ENCODE results near the gene ARMC7. TPM values are rescaled to one million over a fixed set of nuclear protein-coding genes. Genes with fewer than 3 reads are reported as not detected.

The ARMC7 gene
- total RNA-seq, 1 donor from 2014 or later, result 6.2 TPM

DNA sequence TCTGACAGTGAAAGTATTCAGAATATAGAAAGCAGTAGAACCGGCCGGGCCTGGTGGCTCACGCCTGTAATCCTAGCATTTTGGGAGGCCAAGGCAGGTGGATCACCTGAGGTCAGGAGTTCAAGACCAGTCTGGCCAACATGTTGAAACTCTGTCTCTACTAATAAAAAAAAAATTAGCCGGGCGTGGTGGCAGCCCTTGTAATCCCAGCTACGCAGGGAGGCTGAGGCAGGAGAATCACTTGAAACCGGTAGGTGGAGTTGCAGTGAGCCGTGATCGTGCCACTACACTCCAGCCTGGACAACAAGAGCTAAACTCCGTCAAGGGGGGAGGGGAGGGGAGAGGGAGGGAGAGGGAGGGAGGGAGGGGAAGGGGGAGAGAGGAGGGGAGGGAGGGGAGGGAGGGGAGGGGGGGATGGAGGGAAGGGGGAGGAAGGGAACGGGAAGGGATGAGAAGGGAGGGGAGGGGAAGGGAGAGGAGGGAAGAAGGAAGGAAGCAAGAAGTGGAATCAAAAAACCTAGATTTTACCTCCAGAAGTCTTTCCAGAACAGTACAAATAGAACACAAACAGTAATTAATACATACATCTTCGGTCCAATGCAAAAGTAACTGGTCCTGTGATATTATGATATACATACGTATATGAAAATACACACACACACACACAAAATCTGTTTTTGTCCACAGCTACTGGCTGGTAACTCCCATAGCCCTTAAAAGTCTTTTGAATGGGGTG, 32.6 kb downstream of the ARMC7 start:
- TF ChIP-seq, protein P1, sequence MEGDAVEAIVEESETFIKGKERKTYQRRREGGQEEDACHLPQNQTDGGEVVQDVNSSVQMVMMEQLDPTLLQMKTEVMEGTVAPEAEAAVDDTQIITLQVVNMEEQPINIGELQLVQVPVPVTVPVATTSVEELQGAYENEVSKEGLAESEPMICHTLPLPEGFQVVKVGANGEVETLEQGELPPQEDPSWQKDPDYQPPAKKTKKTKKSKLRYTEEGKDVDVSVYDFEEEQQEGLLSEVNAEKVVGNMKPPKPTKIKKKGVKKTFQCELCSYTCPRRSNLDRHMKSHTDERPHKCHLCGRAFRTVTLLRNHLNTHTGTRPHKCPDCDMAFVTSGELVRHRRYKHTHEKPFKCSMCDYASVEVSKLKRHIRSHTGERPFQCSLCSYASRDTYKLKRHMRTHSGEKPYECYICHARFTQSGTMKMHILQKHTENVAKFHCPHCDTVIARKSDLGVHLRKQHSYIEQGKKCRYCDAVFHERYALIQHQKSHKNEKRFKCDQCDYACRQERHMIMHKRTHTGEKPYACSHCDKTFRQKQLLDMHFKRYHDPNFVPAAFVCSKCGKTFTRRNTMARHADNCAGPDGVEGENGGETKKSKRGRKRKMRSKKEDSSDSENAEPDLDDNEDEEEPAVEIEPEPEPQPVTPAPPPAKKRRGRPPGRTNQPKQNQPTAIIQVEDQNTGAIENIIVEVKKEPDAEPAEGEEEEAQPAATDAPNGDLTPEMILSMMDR (IDR thresholded peaks at IDR 0.05; ENCODE audit: borderline replicate concordance), result no peak
- H3K4me3 ChIP-seq, result no peak overlapping the region

DNA sequence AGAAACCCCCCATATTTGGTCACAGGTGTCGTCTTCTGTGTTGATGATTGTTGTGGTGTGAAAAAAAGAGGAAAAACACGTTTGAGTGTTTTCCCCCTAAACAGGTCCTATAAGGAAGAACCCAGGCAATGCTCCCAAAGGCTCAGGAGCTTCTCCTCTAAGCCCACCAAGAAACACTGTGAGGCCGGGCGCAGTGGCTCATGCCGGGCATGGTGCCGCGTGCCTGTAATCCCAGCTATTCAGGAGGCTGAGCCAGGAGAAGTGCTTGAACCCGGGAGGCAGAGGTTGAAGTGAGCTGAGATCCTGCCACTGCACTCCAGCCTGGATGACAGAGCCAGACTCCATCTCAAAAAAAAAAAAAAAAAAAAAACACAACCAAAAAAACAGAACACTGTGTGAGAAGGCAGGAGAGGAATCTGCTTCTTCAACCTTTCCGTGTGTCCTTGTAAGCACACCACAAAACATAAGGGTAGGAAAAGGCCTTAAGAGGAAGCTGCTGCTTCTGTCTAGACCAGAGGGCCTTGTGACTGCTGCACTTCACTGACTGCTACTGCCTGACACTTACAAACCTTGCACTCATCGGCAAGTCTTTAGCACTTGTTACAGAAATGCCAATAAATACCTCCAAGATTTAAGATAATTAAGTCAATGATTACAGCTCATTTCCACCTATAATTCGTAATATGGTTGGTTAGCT, 35.2 kb downstream of the ARMC7 start:
- Histone ChIP-seq H3K9me3 (replicated peaks) (no peaks in the 10 kb centered on the region), H3K4me1 (no peaks in the 10 kb centered on the region), H3K27me3 (ENCODE audit: low read depth) (no peaks in the 10 kb centered on the region), H3K36me3 (peaks cover 19% of the 10 kb centered on the region), H3K27ac (replicated peaks) (no peak overlapping the region), H3K4me3 (no peak overlapping the region)
- no peak for DNase-seq
- TF ChIP-seq, protein P1 (IDR thresholded peaks at IDR 0.05; ENCODE audit: borderline replicate concordance), result no peak
- intact Hi-C loops (cut with micrococcal nuclease), result no loop called here

More for the DNA sequence above, 32.6 kb downstream of the ARMC7 start:
- no peak overlapping the region for H3K27ac ChIP-seq (replicated peaks)
- peaks cover 18% of the 10 kb centered on the region for H3K36me3 ChIP-seq
- H3K4me1 ChIP-seq, result no peaks in the 10 kb centered on the region
- intact Hi-C loops (cut with micrococcal nuclease), result no loop called here
- no peaks in the 10 kb centered on the region for H3K27me3 ChIP-seq (ENCODE audit: low read depth)
- DNase-seq, result no peak
- no peaks in the 10 kb centered on the region for H3K9me3 ChIP-seq (replicated peaks)

DNA sequence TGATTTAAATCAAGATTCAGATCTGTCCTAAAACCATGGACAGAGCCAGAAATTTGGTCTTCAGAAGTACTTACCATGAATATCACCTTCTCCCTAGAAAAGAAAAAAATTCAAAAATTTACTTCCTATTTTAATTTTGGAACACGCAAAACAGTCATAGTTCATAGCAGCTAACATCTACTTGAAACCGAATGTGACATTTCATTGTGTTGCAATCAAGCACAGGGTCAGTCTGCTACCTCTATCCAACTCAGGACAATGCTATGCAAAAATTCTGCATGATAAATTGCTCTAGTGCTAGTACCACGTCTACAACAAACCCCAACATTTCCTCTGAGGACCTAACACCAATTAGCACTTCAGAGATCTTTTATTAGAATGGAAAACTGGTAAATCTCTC, 36.8 kb downstream of the ARMC7 start:
- Histone ChIP-seq H3K36me3 (peaks cover 19% of the 10 kb centered on the region), H3K27me3 (ENCODE audit: low read depth) (no peaks in the 10 kb centered on the region), H3K4me3 (no peak overlapping the region), H3K9me3 (replicated peaks) (no peaks in the 10 kb centered on the region), H3K27ac (replicated peaks) (no peak overlapping the region), H3K4me1 (no peaks in the 10 kb centered on the region)
- intact Hi-C loops (cut with micrococcal nuclease), result no loop called here
- DNase-seq, result no peak
- TF ChIP-seq, protein P1 (IDR thresholded peaks at IDR 0.05; ENCODE audit: borderline replicate concordance), result no peak

DNA sequence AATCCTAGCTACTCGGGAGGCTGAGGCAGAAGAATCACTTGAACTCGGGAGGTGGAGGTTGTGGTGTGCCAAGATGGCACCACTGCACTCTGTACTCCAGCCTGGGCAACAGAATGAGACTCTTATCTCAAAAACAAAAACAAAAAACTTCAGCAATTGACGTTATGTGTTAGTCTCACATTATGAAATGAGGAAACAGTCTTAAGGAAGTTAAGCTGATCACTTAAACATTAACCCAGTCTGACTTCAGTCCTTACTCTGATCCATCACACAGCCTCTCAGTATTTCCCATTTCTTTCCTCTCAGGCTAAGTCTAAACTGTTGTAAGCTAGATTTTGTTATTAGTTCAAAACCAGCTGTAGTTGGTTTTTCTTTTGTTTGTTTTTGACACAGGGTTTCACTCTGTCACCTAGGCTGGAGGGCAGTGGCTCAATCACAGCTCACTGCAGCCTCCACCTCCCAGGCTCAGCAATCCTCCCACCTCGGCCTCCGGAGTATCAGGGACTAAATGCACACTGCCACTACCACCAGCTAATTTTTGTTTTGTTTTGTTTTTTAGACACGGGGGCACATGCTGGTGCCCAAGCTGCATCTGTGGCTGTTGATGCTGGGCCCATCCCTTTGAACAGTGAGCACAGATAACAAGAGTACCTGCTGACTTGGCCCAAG, 38.2 kb downstream of the ARMC7 start:
- Histone ChIP-seq H3K36me3 (peaks cover 19% of the 10 kb centered on the region), H3K4me1 (peaks cover 5% of the 10 kb centered on the region), H3K9me3 (replicated peaks) (no peaks in the 10 kb centered on the region), H3K27me3 (ENCODE audit: low read depth) (no peaks in the 10 kb centered on the region), H3K27ac (replicated peaks) (no peak overlapping the region), H3K4me3 (no peak overlapping the region)
- intact Hi-C loops (cut with micrococcal nuclease), result no loop called here
- TF ChIP-seq, protein P1 (IDR thresholded peaks at IDR 0.05; ENCODE audit: borderline replicate concordance), result no peak
- no peak for DNase-seq

DNA sequence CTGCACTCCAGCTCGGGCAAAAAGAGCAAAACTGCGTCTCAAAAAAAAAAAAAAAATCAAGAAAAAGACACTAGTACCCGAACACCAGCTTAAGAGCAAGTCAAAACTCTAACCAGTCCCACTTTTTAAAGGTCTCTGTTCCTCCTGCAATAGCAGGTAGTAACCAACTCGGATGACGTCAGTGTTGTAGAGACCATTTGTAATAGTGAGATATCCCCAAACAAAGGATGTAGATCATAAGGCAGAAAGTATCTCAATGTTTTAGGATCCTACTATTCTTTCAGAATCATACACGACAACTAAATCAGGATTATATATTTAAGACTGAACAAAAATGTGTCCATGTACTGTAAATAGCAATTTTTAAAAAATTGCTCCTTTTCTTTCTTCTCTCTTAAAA, 42.2 kb downstream of the ARMC7 start:
- TF ChIP-seq, protein P1 (IDR thresholded peaks at IDR 0.05; ENCODE audit: borderline replicate concordance), result no peak
- Histone ChIP-seq H3K4me3 (no peak overlapping the region), H3K27me3 (ENCODE audit: low read depth) (no peaks in the 10 kb centered on the region), H3K27ac (replicated peaks) (no peak overlapping the region), H3K36me3 (peaks cover 5% of the 10 kb centered on the region), H3K9me3 (replicated peaks) (no peaks in the 10 kb centered on the region), H3K4me1 (peaks cover 22% of the 10 kb centered on the region)
- no peak for DNase-seq
- intact Hi-C loops (cut with micrococcal nuclease), result no loop called here
